Progenitor cell of endocrine pancreas (in vitro differentiated cells): ENCODE data around the gene TRIP6. TPM values are rescaled to one million over a fixed set of nuclear protein-coding genes. Genes with fewer than 3 reads are reported as not detected.

Experiments used
- DNase-seq: peaks from one replicate; pipeline ENCODE4 v3.0.0; 2021; ENCODE audit warnings: low spot score; ENCODE audit not compliant: unreplicated experiment
- H3K27ac Mint-ChIP-seq: 2 replicates; pipeline ENCODE4 v1.8.0; 2021; ENCODE audit warnings: mild to moderate bottlenecking, moderate library complexity, mixed read lengths
- H3K27me3 Mint-ChIP-seq: 2 replicates; pipeline ENCODE4 v1.8.0; 2021; ENCODE audit warnings: mixed read lengths
- H3K36me3 Mint-ChIP-seq: 2 replicates; pipeline ENCODE4 v1.8.0; 2022; ENCODE audit warnings: mixed read lengths; ENCODE audit not compliant: insufficient read depth
- H3K4me1 Mint-ChIP-seq: 2 replicates; pipeline ENCODE4 v1.8.0; 2021; ENCODE audit warnings: low read depth, mixed read lengths
- H3K4me3 Mint-ChIP-seq: 2 replicates; pipeline ENCODE4 v1.8.0; 2021; ENCODE audit warnings: low read depth, mild to moderate bottlenecking, moderate library complexity, mixed read lengths
- H3K9me3 Mint-ChIP-seq: 2 replicates; pipeline ENCODE4 v1.8.0; 2021; ENCODE audit warnings: low read depth, mixed read lengths
- total RNA-seq: library from RNA; stranded (reverse); gene quantifications from 2 replicates; pipeline ENCODE4 v1.2.1, GENCODE V29; 2021
- TF ChIP-seq, protein P1 (sequence below): fragments of 200-600 bp; sonication (generic); IDR thresholded peaks from one replicate; pipeline ENCODE4 v1.5.0; 2021; ENCODE audit warnings: antibody characterized with exemption, mild to moderate bottlenecking; ENCODE audit not compliant: unreplicated experiment

Gene TRIP6
- total RNA-seq, 1 donor from 2014 or later = 76.9 TPM

DNA sequence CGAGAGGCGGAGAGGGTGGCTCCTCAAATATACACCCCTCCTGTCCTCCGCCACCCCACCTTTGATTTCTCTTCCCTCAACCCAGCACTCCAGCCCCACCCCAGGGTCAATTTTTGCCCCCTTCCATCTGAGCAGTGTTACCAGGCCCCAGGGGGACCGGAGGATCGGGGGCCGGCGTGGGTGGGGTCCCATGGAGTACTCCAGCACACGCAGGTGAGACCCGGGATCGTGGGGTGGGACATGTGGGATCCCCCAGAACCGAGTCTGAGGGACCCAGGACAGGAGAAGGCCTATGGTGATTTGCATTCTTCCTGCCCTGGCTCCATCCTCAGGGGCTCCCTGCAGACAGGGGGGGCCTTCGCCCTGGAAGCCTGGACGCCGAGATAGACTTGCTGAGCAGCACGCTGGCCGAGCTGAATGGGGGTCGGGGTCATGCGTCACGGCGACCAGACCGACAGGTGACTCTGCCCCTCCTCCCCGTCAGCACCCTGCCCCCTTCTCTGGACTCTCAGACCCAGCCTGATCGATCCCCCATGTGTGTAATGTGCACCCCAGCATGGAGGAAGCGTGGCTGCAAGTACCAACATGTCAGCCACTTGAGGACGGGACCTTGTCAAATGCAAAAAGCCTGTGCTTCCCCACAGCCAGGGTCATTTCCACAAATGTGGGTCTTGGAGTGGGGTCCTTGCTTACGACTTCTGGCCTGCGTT lies 744 bp downstream of the TRIP6 start:
- Mint-ChIP-seq H3K4me3 (peak overlapping the region; percentile 93), H3K27me3 (no peaks in the 10 kb centered on the region)
- DNase-seq = peak; percentile 45

DNA sequence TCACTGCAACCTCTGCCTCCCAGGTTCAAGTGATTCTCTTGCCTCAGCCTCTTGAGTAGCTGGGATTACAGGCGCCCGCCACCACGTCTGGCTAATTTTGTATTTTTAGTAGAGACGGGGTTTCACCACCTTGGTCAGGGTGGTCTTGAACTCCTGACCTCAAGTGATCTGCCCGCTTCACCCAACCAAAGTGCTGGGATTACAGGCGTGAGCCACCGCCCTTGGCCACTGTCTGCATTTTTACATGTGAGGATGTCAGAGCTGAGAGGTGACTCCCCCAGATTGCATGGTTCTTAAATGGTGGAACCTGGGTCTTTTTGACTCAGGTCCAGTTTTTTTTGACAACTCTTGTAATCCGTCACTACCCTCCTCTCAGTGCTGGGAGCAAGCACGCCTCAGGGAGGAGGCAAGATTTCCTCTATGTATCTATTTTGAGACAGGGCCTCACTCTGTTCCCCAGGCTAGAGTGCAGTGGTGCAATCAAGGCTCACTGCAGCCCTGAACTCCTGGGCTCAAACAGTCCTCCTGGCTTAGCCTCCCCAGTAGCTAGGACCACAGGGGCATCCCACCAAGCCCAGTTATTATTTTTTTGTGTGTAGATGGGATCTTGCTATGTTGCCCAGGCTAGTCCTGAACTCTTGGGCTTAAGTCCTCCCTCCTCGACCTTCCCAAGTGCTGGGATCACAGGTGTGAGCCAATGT lies 6.6 kb downstream of the TRIP6 start:
- Mint-ChIP-seq H3K36me3 (peaks cover 32% of the 10 kb centered on the region), H3K4me3 (peak overlapping the region; percentile 93), H3K4me1 (peaks cover 22% of the 10 kb centered on the region)

More for the DNA sequence above, 744 bp downstream of the TRIP6 start:
- no peaks in the 10 kb centered on the region for H3K9me3 Mint-ChIP-seq
- H3K36me3 Mint-ChIP-seq = peaks cover 14% of the 10 kb centered on the region
- peaks cover 7% of the 10 kb centered on the region for H3K4me1 Mint-ChIP-seq
- TF ChIP-seq, protein P1, sequence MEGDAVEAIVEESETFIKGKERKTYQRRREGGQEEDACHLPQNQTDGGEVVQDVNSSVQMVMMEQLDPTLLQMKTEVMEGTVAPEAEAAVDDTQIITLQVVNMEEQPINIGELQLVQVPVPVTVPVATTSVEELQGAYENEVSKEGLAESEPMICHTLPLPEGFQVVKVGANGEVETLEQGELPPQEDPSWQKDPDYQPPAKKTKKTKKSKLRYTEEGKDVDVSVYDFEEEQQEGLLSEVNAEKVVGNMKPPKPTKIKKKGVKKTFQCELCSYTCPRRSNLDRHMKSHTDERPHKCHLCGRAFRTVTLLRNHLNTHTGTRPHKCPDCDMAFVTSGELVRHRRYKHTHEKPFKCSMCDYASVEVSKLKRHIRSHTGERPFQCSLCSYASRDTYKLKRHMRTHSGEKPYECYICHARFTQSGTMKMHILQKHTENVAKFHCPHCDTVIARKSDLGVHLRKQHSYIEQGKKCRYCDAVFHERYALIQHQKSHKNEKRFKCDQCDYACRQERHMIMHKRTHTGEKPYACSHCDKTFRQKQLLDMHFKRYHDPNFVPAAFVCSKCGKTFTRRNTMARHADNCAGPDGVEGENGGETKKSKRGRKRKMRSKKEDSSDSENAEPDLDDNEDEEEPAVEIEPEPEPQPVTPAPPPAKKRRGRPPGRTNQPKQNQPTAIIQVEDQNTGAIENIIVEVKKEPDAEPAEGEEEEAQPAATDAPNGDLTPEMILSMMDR = no peak
- H3K27ac Mint-ChIP-seq = peak overlapping the region; percentile 95

DNA sequence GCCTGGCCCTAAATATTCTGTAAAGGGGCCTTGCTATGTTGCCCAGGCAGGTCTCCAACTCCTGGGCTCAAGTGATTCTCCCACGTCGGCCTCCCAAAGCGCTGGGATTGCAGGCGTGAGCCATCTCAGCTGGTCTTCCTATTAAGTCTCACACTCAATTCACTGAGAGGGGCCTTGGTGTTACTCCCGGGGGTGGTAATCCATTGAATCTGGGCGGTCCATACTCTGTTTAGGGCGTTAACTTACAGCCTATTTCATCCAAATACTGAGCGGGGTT lies 7.1 kb downstream of the TRIP6 start:
- Mint-ChIP-seq H3K27me3 (no peaks in the 10 kb centered on the region), H3K9me3 (no peaks in the 10 kb centered on the region)

More for the DNA sequence above, 6.6 kb downstream of the TRIP6 start:
- Mint-ChIP-seq H3K9me3 (no peaks in the 10 kb centered on the region), H3K27ac (peak overlapping the region; percentile 99), H3K27me3 (no peaks in the 10 kb centered on the region)
- TF ChIP-seq, protein P1 = no peak
- no peak for DNase-seq

DNA sequence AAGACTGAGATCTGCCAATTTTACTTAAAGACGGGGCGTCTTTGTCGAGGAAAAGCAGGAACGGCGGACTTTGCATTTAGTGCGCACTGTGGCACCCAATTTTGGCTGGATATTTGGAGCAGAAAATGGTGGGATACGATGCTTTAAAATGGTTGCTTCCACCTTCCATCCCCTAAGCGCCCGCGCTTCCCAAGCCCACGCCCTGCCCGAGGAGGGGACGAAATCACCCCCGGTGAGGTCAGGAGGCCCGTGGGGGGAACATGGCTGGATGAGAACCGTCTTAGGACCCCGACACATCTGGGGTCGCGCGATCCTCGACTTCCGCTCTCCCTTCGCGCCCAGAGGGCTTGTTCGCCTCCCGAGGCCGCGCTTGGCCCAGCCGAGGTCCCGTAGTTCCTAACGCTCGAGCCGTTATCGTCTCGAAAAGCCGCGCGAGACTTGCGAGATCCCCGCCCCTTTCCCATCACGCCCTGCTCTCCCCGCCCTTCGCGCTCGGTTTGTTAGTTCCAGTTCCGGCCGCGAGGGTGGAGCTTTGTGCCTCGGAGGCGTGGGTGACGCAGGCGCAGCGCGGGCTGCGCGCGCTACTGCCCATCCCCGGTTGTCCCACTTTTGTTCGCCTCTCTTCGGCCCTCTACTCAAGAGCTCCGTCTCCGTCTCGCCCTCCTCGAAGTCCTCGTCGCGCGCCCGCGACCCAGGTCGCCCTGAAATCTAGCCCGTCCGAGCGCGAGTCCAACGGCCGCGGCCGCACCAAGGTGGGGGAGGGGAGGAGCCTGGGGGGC lies 7.6 kb downstream of the TRIP6 start, which contains the start of gene SRRT:
Gene SRRT (plus strand): TSS at position 527 of the 779 bp plus-strand sequence. CDS start 488 bp downstream, outside the sequence.
- no peaks in the 10 kb centered on the region for H3K9me3 Mint-ChIP-seq
- H3K4me1 Mint-ChIP-seq = peaks cover 25% of the 10 kb centered on the region
- H3K36me3 Mint-ChIP-seq = peaks cover 37% of the 10 kb centered on the region
- peak within 1 kb of the TSS; percentile 93 for H3K4me3 Mint-ChIP-seq
- DNase-seq = peak; percentile 97
- TF ChIP-seq, protein P1 = peak; percentile 46
- no peaks in the 10 kb centered on the region for H3K27me3 Mint-ChIP-seq
- peak within 1 kb of the TSS; percentile 99 for H3K27ac Mint-ChIP-seq

More for the DNA sequence above, 7.1 kb downstream of the TRIP6 start:
- Mint-ChIP-seq H3K27ac (peak overlapping the region; percentile 99), H3K4me1 (peaks cover 22% of the 10 kb centered on the region), H3K4me3 (peak overlapping the region; percentile 93), H3K36me3 (peaks cover 34% of the 10 kb centered on the region)
- DNase-seq = no peak
- TF ChIP-seq, protein P1 = no peak

DNA sequence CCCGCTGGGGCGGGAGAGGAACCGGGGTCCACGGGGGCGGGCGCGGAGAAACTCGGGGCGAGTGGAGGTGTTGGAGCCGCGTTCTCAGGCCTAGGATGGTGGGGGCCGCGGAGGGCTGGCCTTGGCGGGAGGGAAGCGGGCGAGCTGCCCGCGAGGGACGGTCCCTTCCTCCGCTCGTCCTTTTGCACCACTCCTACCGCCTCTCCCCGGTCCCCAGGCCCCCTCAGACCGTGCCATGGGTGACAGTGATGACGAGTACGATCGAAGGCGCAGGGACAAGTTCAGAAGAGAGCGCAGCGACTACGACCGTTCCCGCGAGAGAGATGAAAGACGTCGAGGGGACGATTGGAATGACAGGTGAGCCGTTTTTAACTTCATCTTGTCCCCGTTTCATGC lies 8.2 kb downstream of the TRIP6 start:
- H3K4me3 Mint-ChIP-seq = peak overlapping the region; percentile 93
- DNase-seq = no peak
- H3K4me1 Mint-ChIP-seq = peaks cover 28% of the 10 kb centered on the region
- no peaks in the 10 kb centered on the region for H3K9me3 Mint-ChIP-seq
- no peaks in the 10 kb centered on the region for H3K27me3 Mint-ChIP-seq
- peaks cover 41% of the 10 kb centered on the region for H3K36me3 Mint-ChIP-seq
- TF ChIP-seq, protein P1 = no peak
- H3K27ac Mint-ChIP-seq = peak overlapping the region; percentile 99
